T-helper 1 cell treated with Interleukin-12 subunit alpha and Interleukin-12 subunit beta and Interleukin-4 antibody, amounts not matched to agents 30 μg/mL and 1 μg/mL, for 36 hours (primary cell): ENCODE measurements around the gene ZNF433.
A peak's percentile ranks its signal among the peaks of the same experiment; 100 is the strongest.
"Not testable (repeated sequence)": the region's sequence is repeated elsewhere in the genome, so short reads cannot be mapped to it uniquely, and the experiment has no call there.

Experiments used
- H3K27ac Mint-ChIP-seq: one replicate; pipeline ENCODE4 v1.8.0; 2021; ENCODE audit warnings: mild to moderate bottlenecking, mixed read lengths
- H3K27me3 Mint-ChIP-seq: one replicate; pipeline ENCODE4 v1.8.0; 2021; ENCODE audit warnings: low read depth, mixed read lengths
- H3K36me3 Mint-ChIP-seq: one replicate; pipeline ENCODE4 v1.8.0; 2021; ENCODE audit warnings: low read depth, mixed read lengths
- H3K4me1 Mint-ChIP-seq: one replicate; pipeline ENCODE4 v1.8.0; 2021; ENCODE audit warnings: low read depth, mixed read lengths
- H3K4me3 Mint-ChIP-seq: one replicate; pipeline ENCODE4 v1.8.0; 2021; ENCODE audit warnings: mild to moderate bottlenecking, moderate library complexity, mixed read lengths
- H3K9me3 Mint-ChIP-seq: one replicate; pipeline ENCODE4 v1.8.0; 2021; ENCODE audit warnings: mixed read lengths

The ZNF433 gene

DNA sequence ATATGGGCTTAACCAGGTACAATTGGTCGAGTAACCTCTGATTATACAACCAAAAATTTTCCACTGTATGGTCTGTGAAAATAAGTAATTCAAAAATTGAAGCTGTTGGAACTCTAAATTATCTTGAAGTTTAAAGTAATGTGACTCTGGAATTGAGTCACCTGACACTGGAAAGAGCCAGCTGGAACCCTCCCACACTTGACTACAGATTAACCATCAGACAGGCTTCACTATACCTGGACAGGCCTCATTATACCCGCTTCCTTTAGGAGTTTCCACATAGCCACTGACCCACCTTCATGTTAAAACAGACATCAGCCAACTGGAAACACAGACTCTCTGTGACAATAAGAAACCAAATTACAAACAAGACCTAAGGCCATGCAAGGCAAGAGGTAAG is 1.3 kb downstream of the ZNF433 start:
- H3K4me1 Mint-ChIP-seq: no peaks in the 10 kb centered on the region
- no peak overlapping the region for H3K4me3 Mint-ChIP-seq
- H3K9me3 Mint-ChIP-seq: peaks cover 44% of the 10 kb centered on the region
- H3K36me3 Mint-ChIP-seq: peaks cover 1% of the 10 kb centered on the region
- no peaks in the 10 kb centered on the region for H3K27me3 Mint-ChIP-seq
- no peak overlapping the region for H3K27ac Mint-ChIP-seq

DNA sequence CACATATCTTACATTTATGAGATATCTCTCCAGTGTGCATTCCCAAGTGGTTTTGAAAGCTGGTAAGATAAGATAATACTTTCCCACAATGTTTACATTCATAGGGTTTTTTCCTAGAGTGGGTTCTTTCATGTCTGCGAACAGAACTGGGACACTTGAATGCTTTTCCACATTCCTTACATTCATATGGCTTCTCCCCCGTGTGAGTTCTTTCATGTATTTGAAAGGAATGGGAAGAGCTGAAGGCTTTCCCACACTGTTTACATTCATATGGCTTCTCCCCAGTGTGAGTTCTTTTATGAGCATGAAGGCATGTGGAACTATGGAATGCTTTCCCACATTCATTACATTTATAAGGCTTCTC is 19.7 kb downstream of the ZNF433 start:
- H3K27ac Mint-ChIP-seq: no peak overlapping the region
- peaks cover 35% of the 10 kb centered on the region for H3K36me3 Mint-ChIP-seq
- H3K4me3 Mint-ChIP-seq: no peak overlapping the region
- H3K9me3 Mint-ChIP-seq: peaks cover 54% of the 10 kb centered on the region
- H3K4me1 Mint-ChIP-seq: no peaks in the 10 kb centered on the region
- H3K27me3 Mint-ChIP-seq: no peaks in the 10 kb centered on the region

DNA sequence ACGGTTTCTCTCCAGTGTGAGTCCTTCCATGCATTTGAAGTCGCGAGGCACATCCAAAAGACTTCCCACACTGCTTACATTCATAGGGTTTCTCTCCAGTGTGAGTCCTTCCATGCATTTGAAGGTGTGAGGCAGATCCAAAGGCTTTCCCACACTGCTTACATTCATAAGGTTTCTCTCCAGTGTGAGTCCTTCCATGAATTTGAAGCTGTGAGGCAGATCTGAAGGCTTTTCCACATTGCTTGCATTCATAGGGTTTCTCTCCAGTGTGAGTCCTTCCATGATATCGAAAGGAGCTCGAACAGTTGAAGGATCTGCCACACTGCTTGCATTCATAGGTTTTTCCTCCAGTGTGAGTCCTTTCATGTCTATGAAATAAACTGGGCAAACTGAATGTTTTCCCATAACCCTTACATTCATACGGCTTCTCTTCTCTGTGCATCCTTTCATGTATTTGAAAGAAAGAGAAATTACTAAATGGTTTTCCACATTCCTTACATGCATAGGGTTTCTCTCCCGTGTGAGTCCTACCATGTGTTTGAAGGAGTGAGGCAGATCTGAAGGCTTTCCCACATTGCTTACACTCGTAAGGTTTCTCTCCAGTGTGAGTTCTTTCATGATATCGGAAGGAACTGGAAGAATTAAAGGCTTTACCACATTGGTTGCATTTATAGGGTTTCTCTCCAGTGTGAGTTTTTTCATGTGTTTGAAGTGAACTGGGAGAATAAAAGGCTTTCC is 20.3 kb downstream of the ZNF433 start:
- Mint-ChIP-seq H3K27me3 (no peaks in the 10 kb centered on the region), H3K27ac (no peak overlapping the region), H3K4me3 (no peak overlapping the region), H3K4me1 (no peaks in the 10 kb centered on the region), H3K9me3 (peaks cover 52% of the 10 kb centered on the region), H3K36me3 (peaks cover 38% of the 10 kb centered on the region)

DNA sequence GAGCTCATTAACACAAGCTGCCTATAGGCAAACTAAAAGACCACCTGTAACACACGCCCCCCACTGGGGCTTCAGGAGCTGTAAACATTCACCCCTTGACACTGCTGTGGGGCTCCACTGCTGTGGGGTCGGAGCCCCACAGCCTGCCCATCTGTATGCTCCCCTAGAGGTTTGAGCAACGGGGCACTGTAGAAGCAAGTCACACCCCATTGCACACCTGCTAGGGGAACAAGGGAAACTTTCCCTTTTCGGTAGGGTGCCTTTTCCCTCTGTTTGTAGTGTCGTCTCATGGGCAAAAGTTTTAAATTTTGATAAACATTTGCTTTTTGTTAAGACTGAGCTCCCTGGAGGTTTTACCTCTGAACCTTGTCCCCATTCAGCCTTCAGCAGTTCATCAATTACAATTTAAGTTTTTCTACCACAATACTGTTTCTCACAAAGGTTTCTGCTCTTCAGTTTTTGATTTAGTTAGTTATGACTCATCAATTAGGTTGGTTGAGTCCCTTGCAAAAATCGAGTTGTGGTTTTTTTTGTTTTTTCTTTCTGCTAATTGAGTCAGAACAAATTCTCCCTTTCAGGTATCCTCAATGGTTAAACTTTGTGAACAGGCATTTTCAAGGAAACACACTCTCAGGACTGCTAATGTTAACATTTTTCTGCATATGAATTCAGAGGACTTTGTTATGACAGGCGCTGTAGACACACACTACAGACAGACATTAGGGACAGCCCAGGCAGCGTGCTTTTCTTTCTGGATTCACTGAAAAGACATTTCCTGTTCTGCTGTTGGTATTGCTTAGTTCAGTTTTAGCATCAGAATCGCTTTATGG is 35.1 kb downstream of the ZNF433 start:
- H3K9me3 Mint-ChIP-seq: peaks cover 16% of the 10 kb centered on the region
- peak overlapping the region; percentile 50 for H3K27ac Mint-ChIP-seq
- no peaks in the 10 kb centered on the region for H3K27me3 Mint-ChIP-seq
- peaks cover 13% of the 10 kb centered on the region for H3K4me1 Mint-ChIP-seq
- H3K36me3 Mint-ChIP-seq: peaks cover 22% of the 10 kb centered on the region
- H3K4me3 Mint-ChIP-seq: peak overlapping the region; percentile 13

DNA sequence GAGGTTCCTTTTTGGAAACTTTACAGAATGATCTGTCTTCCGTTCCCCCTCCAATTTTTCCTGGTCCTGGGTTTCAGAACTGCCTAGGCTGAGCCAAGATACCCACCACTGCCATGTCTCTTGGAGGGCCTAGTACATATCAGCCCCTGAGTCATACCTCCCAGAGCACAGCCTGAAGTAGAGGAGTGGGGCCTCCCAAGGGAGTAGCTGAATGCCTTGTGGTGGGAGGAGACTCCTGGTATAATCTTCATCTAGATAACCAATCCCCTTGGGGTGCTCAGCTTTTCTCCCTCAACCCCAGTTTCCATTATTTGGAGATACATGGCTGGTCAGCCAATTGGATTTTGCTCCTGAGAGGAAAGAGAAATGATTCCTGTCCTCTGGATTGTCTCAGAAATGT is 40.3 kb downstream of the ZNF433 start:
- H3K4me3 Mint-ChIP-seq: no peak overlapping the region
- peaks cover 27% of the 10 kb centered on the region for H3K36me3 Mint-ChIP-seq

DNA sequence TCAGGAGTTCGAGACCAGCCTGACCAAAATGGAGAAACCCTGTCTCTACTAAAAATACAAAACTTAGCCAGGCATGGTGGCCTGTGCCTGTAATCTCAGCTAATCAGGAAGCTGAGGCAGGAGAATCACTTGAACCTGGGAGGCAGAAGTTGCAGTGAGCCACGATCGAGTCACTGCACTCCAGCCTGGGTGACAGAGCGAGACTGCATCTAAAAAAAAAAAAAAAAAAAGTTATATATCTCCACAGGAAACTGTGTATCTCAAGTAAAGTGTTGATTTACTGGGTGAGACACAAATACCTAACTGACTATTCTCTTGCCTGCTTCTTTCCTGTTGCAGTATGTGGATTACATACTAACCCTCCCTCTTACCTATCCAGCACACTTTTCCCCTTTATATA is 43.6 kb downstream of the ZNF433 start:
- H3K27ac Mint-ChIP-seq, H3K27me3 Mint-ChIP-seq, H3K4me3 Mint-ChIP-seq: not testable (repeated sequence)
- Mint-ChIP-seq H3K36me3 (peaks cover 19% of the 10 kb centered on the region), H3K9me3 (peaks cover 16% of the 10 kb centered on the region), H3K4me1 (peaks cover 20% of the 10 kb centered on the region)

More for the DNA sequence above, 40.3 kb downstream of the ZNF433 start:
- Mint-ChIP-seq H3K4me1 (peaks cover 12% of the 10 kb centered on the region), H3K9me3 (peaks cover 23% of the 10 kb centered on the region), H3K27me3 (no peaks in the 10 kb centered on the region), H3K27ac (no peak overlapping the region)

DNA sequence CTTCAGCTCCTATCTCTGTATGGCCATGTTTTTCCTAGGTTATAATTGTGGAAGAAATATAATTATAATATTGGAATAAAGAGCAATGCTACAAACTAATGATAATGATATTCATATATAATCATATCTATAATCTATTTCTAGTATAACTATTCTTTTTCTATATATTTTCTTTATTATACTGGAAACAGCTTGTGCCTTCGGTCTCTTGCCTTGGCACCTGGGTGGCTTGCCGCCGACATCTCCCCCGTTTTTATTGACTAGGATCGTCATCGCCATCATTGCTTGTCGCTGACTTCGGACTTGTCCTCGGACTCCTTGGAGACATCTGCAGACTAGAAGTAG is 46.4 kb downstream of the ZNF433 start:
- peaks cover 20% of the 10 kb centered on the region for H3K4me1 Mint-ChIP-seq
- no peak overlapping the region for H3K27ac Mint-ChIP-seq
- no peaks in the 10 kb centered on the region for H3K27me3 Mint-ChIP-seq
- peaks cover 9% of the 10 kb centered on the region for H3K36me3 Mint-ChIP-seq
- peak overlapping the region; percentile 97 for H3K4me3 Mint-ChIP-seq
- peaks cover 16% of the 10 kb centered on the region for H3K9me3 Mint-ChIP-seq

DNA sequence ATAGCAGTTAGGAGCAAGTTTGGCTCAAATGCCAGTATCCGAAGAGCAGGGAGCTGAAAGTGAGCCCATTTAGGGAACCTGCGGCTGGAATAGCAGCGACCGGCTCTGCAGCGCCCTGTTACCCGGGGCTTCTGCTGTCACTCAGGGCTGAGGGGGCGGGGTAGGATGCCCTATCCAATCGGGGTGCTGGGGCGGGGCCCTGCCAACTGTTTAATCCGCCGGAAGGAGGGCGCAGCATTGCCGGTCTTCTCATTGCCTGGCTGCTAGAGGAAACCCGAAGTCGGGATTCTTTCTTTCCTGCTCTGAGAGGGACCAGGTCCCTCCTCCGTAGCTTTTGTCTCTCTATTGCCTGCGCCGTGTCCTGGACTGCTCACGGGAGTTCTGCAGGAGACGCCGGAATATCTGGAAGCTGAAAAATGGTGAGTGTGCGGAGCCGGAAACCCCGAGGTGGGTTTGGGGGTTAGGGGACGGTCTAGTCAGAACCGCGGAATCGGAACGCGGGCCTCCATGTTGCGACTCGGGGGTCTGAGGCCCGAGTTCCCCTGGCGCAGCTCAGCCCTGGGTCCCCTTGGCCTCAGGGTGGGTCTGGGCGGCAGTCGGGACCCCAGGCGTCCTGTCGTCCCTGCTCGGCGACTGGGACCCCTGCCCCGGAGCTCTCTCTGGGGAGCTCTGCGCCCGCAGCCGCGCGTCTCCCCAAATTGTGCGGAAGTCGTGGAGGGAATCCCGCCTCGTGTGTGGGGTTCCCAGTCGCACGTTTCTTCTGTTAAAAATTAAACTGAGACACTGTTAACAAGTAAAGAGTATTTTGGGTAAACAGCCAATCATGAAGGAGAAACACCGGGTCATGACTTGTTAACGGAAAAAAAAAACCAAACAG is 47.8 kb downstream of the ZNF433 start:
- Mint-ChIP-seq H3K27me3 (no peaks in the 10 kb centered on the region), H3K4me3 (peak overlapping the region; percentile 97), H3K9me3 (peaks cover 15% of the 10 kb centered on the region), H3K36me3 (peaks cover 3% of the 10 kb centered on the region), H3K4me1 (peaks cover 20% of the 10 kb centered on the region), H3K27ac (peak overlapping the region; percentile 91)

DNA sequence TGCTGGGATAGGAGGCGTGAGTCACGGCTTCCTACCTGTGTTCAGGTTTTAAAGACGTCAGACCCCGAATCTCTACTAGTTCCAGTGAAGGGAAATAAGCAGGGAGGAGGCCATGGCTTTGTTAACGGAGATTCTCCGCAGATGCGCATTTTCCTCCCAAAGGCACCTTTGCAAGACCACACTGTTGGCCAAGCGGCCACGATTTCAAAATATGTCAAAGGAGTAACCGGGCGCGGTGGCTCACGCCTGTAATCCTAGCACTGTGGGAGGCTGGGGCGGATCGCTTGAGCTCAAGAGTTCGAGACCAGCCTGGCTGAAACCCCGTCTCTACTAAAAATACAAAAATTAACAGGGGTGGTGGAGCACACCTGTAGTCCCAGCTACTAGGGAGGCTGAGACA is 48.7 kb downstream of the ZNF433 start:
- Mint-ChIP-seq H3K36me3 (peaks cover 3% of the 10 kb centered on the region), H3K4me3 (peak overlapping the region; percentile 97), H3K27ac (no peak overlapping the region), H3K9me3 (peaks cover 21% of the 10 kb centered on the region), H3K4me1 (peaks cover 17% of the 10 kb centered on the region), H3K27me3 (no peaks in the 10 kb centered on the region)

DNA sequence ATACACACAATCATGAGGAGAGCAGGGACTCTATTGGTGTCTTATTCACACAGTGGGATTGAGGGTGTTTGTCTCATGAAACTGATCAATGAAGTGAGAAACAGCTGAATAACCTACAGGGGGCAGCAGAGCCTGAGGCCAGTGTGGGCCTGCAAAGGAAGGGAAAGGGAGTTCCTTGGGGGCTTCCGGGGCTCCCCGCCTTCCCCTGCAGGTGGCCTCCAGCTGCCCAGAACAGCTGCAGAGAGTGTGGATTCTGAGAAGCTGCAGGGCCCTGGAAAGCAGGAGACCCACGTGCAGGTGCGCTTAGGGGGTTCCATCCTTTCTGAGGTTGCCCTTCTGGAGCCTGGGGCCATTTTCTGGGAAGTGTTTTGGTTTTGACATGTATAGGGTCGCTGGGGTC is 50.5 kb downstream of the ZNF433 start:
- no peaks in the 10 kb centered on the region for H3K27me3 Mint-ChIP-seq
- peaks cover 35% of the 10 kb centered on the region for H3K9me3 Mint-ChIP-seq
- no peak overlapping the region for H3K27ac Mint-ChIP-seq
- H3K4me1 Mint-ChIP-seq: peaks cover 14% of the 10 kb centered on the region
- no peak overlapping the region for H3K4me3 Mint-ChIP-seq
- H3K36me3 Mint-ChIP-seq: no peaks in the 10 kb centered on the region

DNA sequence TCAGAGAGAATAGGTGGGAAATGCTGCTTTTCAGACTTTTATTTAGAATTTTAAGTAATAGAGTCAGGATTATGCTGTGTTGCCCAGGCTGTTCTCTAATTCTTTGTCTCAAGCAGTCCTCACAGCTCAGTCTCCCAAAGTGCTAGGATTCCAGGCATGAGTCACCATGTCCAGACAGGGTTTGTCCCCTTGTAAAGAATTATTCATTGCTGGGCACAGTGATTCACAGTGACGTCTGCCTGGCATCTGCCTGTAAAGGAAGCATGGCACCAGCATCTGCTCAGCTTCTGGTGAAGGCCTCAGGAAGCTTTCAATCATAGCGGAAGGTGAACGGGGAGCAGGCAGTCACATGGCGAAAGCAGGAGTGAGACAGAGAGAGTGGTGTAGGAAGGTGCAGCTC is 53.0 kb downstream of the ZNF433 start:
- Mint-ChIP-seq H3K9me3 (peaks cover 59% of the 10 kb centered on the region), H3K27ac (no peak overlapping the region), H3K4me3 (no peak overlapping the region), H3K36me3 (peaks cover 17% of the 10 kb centered on the region), H3K27me3 (no peaks in the 10 kb centered on the region), H3K4me1 (peaks cover 4% of the 10 kb centered on the region)

DNA sequence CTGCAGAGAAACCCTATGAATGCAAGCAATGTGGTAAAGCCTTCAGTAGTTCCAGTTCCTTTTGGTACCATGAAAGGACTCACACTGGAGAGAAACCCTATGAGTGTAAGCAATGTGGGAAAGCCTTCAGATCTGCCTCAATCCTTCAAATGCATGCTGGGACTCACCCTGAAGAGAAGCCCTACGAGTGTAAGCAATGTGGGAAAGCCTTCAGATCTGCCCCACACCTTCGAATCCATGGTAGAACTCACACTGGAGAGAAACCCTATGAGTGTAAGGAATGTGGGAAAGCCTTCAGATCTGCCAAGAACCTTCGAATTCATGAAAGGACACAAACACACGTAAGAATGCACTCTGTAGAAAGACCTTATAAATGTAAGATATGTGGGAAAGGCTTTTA is 56.0 kb downstream of the ZNF433 start:
- peaks cover 72% of the 10 kb centered on the region for H3K9me3 Mint-ChIP-seq
- H3K27me3 Mint-ChIP-seq: no peaks in the 10 kb centered on the region
- peaks cover 20% of the 10 kb centered on the region for H3K36me3 Mint-ChIP-seq
- no peaks in the 10 kb centered on the region for H3K4me1 Mint-ChIP-seq
- H3K27ac Mint-ChIP-seq: no peak overlapping the region
- no peak overlapping the region for H3K4me3 Mint-ChIP-seq

DNA sequence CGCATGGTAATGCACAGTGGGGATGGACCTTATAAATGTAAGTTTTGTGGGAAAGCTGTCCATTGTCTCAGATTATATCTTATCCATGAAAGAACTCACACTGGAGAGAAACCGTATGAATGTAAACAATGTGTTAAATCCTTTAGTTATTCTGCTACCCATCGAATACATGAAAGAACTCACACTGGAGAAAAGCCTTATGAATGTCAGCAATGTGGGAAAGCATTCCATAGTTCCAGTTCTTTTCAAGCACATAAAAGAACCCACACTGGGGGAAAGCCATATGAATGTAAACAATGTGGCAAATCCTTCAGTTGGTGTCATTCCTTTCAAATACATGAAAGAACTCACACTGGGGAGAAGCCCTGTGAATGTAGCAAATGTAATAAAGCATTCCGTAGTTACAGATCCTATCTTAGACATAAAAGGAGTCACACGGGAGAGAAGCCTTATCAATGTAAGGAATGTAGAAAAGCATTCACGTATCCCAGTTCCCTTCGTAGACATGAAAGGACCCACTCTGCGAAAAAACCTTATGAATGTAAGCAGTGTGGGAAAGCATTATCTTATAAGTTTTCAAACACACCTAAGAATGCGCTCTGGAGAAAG is 56.9 kb downstream of the ZNF433 start:
- no peak overlapping the region for H3K27ac Mint-ChIP-seq

More for the DNA sequence above, 56.9 kb downstream of the ZNF433 start:
- peaks cover 22% of the 10 kb centered on the region for H3K36me3 Mint-ChIP-seq
- H3K4me3 Mint-ChIP-seq: no peak overlapping the region
- H3K4me1 Mint-ChIP-seq: no peaks in the 10 kb centered on the region
- no peaks in the 10 kb centered on the region for H3K27me3 Mint-ChIP-seq
- peaks cover 78% of the 10 kb centered on the region for H3K9me3 Mint-ChIP-seq
